A549 (cell line): ENCODE measurements around the gene PJVK. TPM values are rescaled to one million over a fixed set of nuclear protein-coding genes. Genes with fewer than 3 reads are reported as not detected.

Experiments
- ATAC-seq, 2 experiments: fragments of 200-7000 bp in 1 of 2; fragments of >200 bp in 1 of 2; cut with Nextera tagmentation in 1 of 2; cut with Tn5 transposase in 1 of 2; 3 replicates each; pipeline versions ENCODE4 v1.8.0 to v1.9.1; 2018 to 2020; ENCODE audit warnings: mild to moderate bottlenecking in 1 of 2, moderate library complexity in 1 of 2
- CTCF ChIA-PET: fragments of 300-600 bp; sonication (Branson Sonifier 250); formaldehyde crosslinking; extraction: SDS; loops from one replicate; lab custom pipeline; 2021; ENCODE audit warnings: antibody characterized with exemption, inconsistent platforms; lab: Yijun Ruan, JAX
- POLR2A ChIA-PET: fragments of 350-600 bp; formaldehyde crosslinking; extraction: SDS; loops from one replicate; lab custom pipeline; 2021; ENCODE audit warnings: antibody characterized with exemption, inconsistent platforms; lab: Yijun Ruan, JAX
- DNase-seq, 2 experiments: peaks; one replicate each; pipeline versions ENCODE4 v3.0.0 to v3.0.0-alpha.2; 2011 to 2016; ENCODE audit warnings: low read depth in 1 of 2, low spot score in 1 of 2
- FAIRE-seq: peaks from 2 replicates; lab custom pipeline; 2011; peaks lifted over from hg19 to GRCh38; lab: Jason Lieb, UNC
- H3K27ac ChIP-seq, 2 experiments: fragments of >200 bp; sonication (Bioruptor Twin); formaldehyde crosslinking; 3 replicates each; pipeline ENCODE4 v1.5.1; 2016 to 2017
- H3K4me1 ChIP-seq: fragments of >200 bp; sonication (Bioruptor Twin); formaldehyde crosslinking; 3 replicates; pipeline ENCODE4 v1.6.1; 2016
- H3K4me2 ChIP-seq: fragments of >200 bp; sonication (Bioruptor Twin); formaldehyde crosslinking; 3 replicates; pipeline ENCODE4 v1.6.1; 2016
- H3K4me3 ChIP-seq: fragments of >200 bp; sonication (Bioruptor Twin); formaldehyde crosslinking; 3 replicates; pipeline ENCODE4 v1.5.1; 2016
- H3K9me3 ChIP-seq: fragments of >200 bp; sonication (Bioruptor Twin); formaldehyde crosslinking; 3 replicates; pipeline ENCODE4 v1.6.1; 2016
- CEBPB ChIP-seq, 2 experiments: fragments of >200 bp in 1 of 2; sonication (Bioruptor Twin) in 1 of 2; formaldehyde crosslinking in 1 of 2; IDR thresholded peaks; 2 replicates each; pipeline ENCODE4 v1.6.1; 2012 to 2016
- CHD2 ChIP-seq: fragments of 150-350 bp; IDR thresholded peaks from 2 replicates; pipeline ENCODE4 v1.6.1; 2014; ENCODE audit warnings: low read length; ENCODE audit not compliant: partially characterized antibody
- CHD4 ChIP-seq: fragments of 200-600 bp; sonication (generic); IDR thresholded peaks from 2 replicates; pipeline ENCODE4 v1.6.1; 2016; ENCODE audit warnings: antibody characterized with exemption, mild to moderate bottlenecking, borderline replicate concordance
- EHMT2 ChIP-seq: fragments of 200-600 bp; sonication (generic); IDR thresholded peaks from 2 replicates; pipeline ENCODE4 v1.6.1; 2016; ENCODE audit warnings: antibody characterized with exemption, low read depth, mild to moderate bottlenecking, moderate library complexity
- EP300 ChIP-seq, 2 experiments: fragments of >200 bp; sonication (Bioruptor Twin); formaldehyde crosslinking; IDR thresholded peaks; 2 replicates in 1 of 2; 3 replicates in 1 of 2; pipeline ENCODE4 v1.6.1; 2016 to 2017
- ESRRA ChIP-seq: fragments of 150-350 bp; IDR thresholded peaks from 2 replicates; pipeline ENCODE4 v1.6.1; 2014; ENCODE audit warnings: mild to moderate bottlenecking, low read length, borderline replicate concordance
- HDAC2 ChIP-seq: fragments of 200-600 bp; sonication (generic); IDR thresholded peaks from 2 replicates; pipeline ENCODE4 v1.6.1; 2016
- HES2 ChIP-seq: fragments of >200 bp; sonication (Bioruptor Twin); formaldehyde crosslinking; IDR thresholded peaks from 2 replicates; pipeline ENCODE4 v1.6.1; 2016
- HMGXB4 ChIP-seq: fragments of 250-450 bp; sonication (Bioruptor Pico); IDR thresholded peaks from 2 replicates; pipeline ENCODE4 v1.5.0; 2021; ENCODE audit warnings: mild to moderate bottlenecking, moderate library complexity, borderline replicate concordance
- HOXA7 ChIP-seq: fragments of 250-450 bp; sonication (Bioruptor Pico); IDR thresholded peaks from 2 replicates; pipeline ENCODE4 v1.5.0; 2020; ENCODE audit warnings: mild to moderate bottlenecking, moderate library complexity
- MAFK ChIP-seq: fragments of 450-650 bp; IDR thresholded peaks from 2 replicates; pipeline ENCODE4 v1.6.1; 2014; ENCODE audit not compliant: partially characterized antibody
- MAZ ChIP-seq: fragments of 150-350 bp; IDR thresholded peaks from 2 replicates; pipeline ENCODE4 v1.6.1; 2014; ENCODE audit warnings: antibody characterized with exemption, low read depth, low read length, borderline replicate concordance
- MYC ChIP-seq: IDR thresholded peaks from 2 replicates; pipeline ENCODE4 v1.6.1; 2012; ENCODE audit warnings: mild to moderate bottlenecking, inconsistent platforms, low read length, improper control_type of control experiment, borderline replicate concordance
- NPAS2 ChIP-seq: fragments of 250-450 bp; sonication (Bioruptor Pico); IDR thresholded peaks from 2 replicates; pipeline ENCODE4 v1.8.0; 2022; ENCODE audit warnings: mild to moderate bottlenecking, moderate library complexity, borderline replicate concordance
- RFX5 ChIP-seq: fragments of 450-650 bp; IDR thresholded peaks from 2 replicates; pipeline ENCODE4 v1.7.1; 2014; ENCODE audit warnings: antibody characterized with exemption, mild to moderate bottlenecking, moderate library complexity
- SMC3 ChIP-seq: fragments of >200 bp; sonication (Bioruptor Twin); formaldehyde crosslinking; IDR thresholded peaks from 3 replicates; pipeline ENCODE4 v1.6.1; 2018; ENCODE audit warnings: inconsistent platforms
- SREBF2 ChIP-seq: fragments of 450-650 bp; IDR thresholded peaks from 2 replicates; pipeline ENCODE4 v1.6.1; 2014; ENCODE audit warnings: mild to moderate bottlenecking, moderate library complexity
- TFCP2L1 ChIP-seq: fragments of 250-450 bp; sonication (Bioruptor Pico); IDR thresholded peaks from 2 replicates; pipeline ENCODE4 v1.5.0; 2021; ENCODE audit warnings: mild to moderate bottlenecking
- USF2 ChIP-seq: fragments of 450-650 bp; IDR thresholded peaks from 2 replicates; pipeline ENCODE4 v1.6.1; 2014; ENCODE audit warnings: antibody characterized with exemption
- ZFP36 ChIP-seq: fragments of 450-650 bp; IDR thresholded peaks from 2 replicates; pipeline ENCODE4 v1.6.1; 2014; ENCODE audit warnings: borderline replicate concordance; ENCODE audit not compliant: partially characterized antibody
- ZSCAN20 ChIP-seq: fragments of 250-450 bp; sonication (Bioruptor Pico); IDR thresholded peaks from 2 replicates; pipeline ENCODE4 v1.8.0; 2022; ENCODE audit warnings: mild to moderate bottlenecking, moderate library complexity
- WGBS: methylation state at CpG from one replicate; pipeline ENCODE4 v1.1.6; 2017; ENCODE audit errors: missing lambda C conversion rate; 5-methylcytosine and 5-hydroxymethylcytosine counted together
- polyA plus RNA-seq, 4 experiments: library from polyadenylated mRNA; depleted of rRNA in 3 of 4; stranded (reverse); fragments of >200 nt; fragmentation: RNase III in 1 of 4; extraction: RNeasy Plus Mini Kit Qiagen cat#74134 plus additional on column Dnase treatment in 1 of 4; gene quantifications; 2 replicates in 3 of 4; 3 replicates in 1 of 4; pipeline ENCODE4 v1.2.3, GENCODE V29; 2011 to 2017

Gene PJVK
- polyA plus RNA-seq, 2 of the 4 experiments (the other 2 are of a cell fraction), result 3.6 to 10.1 TPM

GRCh38 chr2:178429336-178429735 is 21.8 kb upstream of the PJVK start:
- FAIRE-seq, result no peak
- Histone ChIP-seq H3K27ac (no peak overlapping the region), H3K4me3 (no peak overlapping the region), H3K4me2 (no peak overlapping the region), H3K9me3 (no peaks in the 10 kb centered on the region), H3K4me1 (no peaks in the 10 kb centered on the region)
- TF ChIP-seq MAFK, result no peak
- no peak for TF ChIP-seq MAZ
- TF ChIP-seq HOXA7 (CRISPR knock-in tag), result no peak
- no peak for TF ChIP-seq USF2
- TF ChIP-seq CEBPB (IDR thresholded peaks at IDR 0.05), result peak in 1 of 2 experiments; percentile 11; a peak in 1 of 4 replicates
- no peak for TF ChIP-seq SMC3
- no peak for TF ChIP-seq ZSCAN20 (CRISPR knock-in tag)
- CTCF ChIA-PET, result interaction anchor here (2.1 to 8.5 kb wide), 2 partner anchors 10 to 15 kb away, joined by 16 to 52 read pairs; no protein-coding TSS in a partner anchor
- POLR2A ChIA-PET, result interaction anchor here (2.0 kb wide), 1 partner anchor 22 kb away, joined by 8 read pairs; the partner anchor contains the start of genes PJVK and PRKRA
- peak in 1 of 2 experiments; percentile 35; a peak in 3 of 6 replicates for ATAC-seq
- DNase-seq, result no peak

- TF ChIP-seq MAZ (no peak), NPAS2 (CRISPR knock-in tag) (no peak)
- FAIRE-seq (no peak), DNase-seq (no peak), ATAC-seq (no peak)
- CTCF ChIA-PET, result interaction anchor here (1.4 kb wide), 1 partner anchor 306 kb away, joined by 4 read pairs; no protein-coding TSS in a partner anchor
- POLR2A ChIA-PET, result interaction anchor here (5.8 kb wide), 1 partner anchor 15 kb away, joined by 32 read pairs; the partner anchor contains the start of genes PJVK and PRKRA
- Histone ChIP-seq H3K4me2 (no peak overlapping the region), H3K4me3 (no peak overlapping the region), H3K9me3 (no peaks in the 10 kb centered on the region), H3K4me1 (peaks cover 12% of the 10 kb centered on the region; the same call in 1 of the 3 replicates), H3K27ac (no peak overlapping the region)
- WGBS, result 94% methylated on average over 2 of the region's 2 CpGs
Observed at GRCh38 chr2:178436662-178437061, 14.5 kb upstream of the PJVK start.

GRCh38 chr2:178441426-178441825 is 9.8 kb upstream of the PJVK start:
- POLR2A ChIA-PET, result interaction anchor here (5.8 kb wide), 1 partner anchor 10 kb away, joined by 32 read pairs; the partner anchor contains the start of genes PJVK and PRKRA
- no peak for TF ChIP-seq MAZ
- TF ChIP-seq HES2, result no peak
- TF ChIP-seq MAFK, result no peak
- no peak for TF ChIP-seq RFX5
- no peak for TF ChIP-seq EHMT2
- no peak for TF ChIP-seq CHD2
- no peak for TF ChIP-seq CHD4
- TF ChIP-seq SREBF2, result no peak
- TF ChIP-seq EP300 (IDR thresholded peaks at IDR 0.05), result no peak
- TF ChIP-seq HMGXB4 (CRISPR knock-in tag), result no peak
- TF ChIP-seq TFCP2L1, result no peak
- no peak for TF ChIP-seq MYC
- TF ChIP-seq HDAC2, result no peak
- TF ChIP-seq CEBPB (IDR thresholded peaks at IDR 0.05), result no peak
- TF ChIP-seq ZFP36, result no peak
- TF ChIP-seq ESRRA, result no peak
- TF ChIP-seq ZSCAN20 (CRISPR knock-in tag), result no peak
- TF ChIP-seq, all 56 proteins: peak for 0
- no peak overlapping the region for H3K4me2 ChIP-seq
- H3K9me3 ChIP-seq, result no peaks in the 10 kb centered on the region
- no peak for FAIRE-seq
- WGBS, result 92% methylated on average over 2 of the region's 2 CpGs
- CTCF ChIA-PET, result interaction anchor here (0.6 to 2.1 kb wide), 3 partner anchors 10 to 27 kb away, joined by 3 to 7 read pairs (median 4); partner anchors contain the start of genes PJVK and PRKRA
- H3K27ac ChIP-seq, result no peak overlapping the region
- H3K4me3 ChIP-seq, result no peak overlapping the region
- no peak for ATAC-seq
- DNase-seq, result no peak
- peaks cover 12% of the 10 kb centered on the region; the same call in 1 of the 3 replicates for H3K4me1 ChIP-seq
